Upper lobe of left lung (tissue), 4 donors: ENCODE data around the gene ATP2B1.

Experiments
- EP300 ChIP-seq, 4 donors: sonication (generic); formaldehyde crosslinking; IDR thresholded peaks; one replicate each; pipeline ENCODE4 v1.5.1; 2017; ENCODE audit warnings: antibody characterized with exemption in 4 of 4, control low read depth in 2 of 4
- POLR2A ChIP-seq, 4 donors: fragments of 450-650 bp; IDR thresholded peaks; one replicate each; pipeline ENCODE4 v1.5.1; 2016 to 2017; ENCODE audit warnings: antibody characterized with exemption in 4 of 4, mild to moderate bottlenecking in 2 of 4
- POLR2AphosphoS5 ChIP-seq, 2 donors: sonication (generic); formaldehyde crosslinking; IDR thresholded peaks; one replicate each; pipeline ENCODE4 v1.5.1; 2017; ENCODE audit warnings: antibody characterized with exemption in 2 of 2
- TF ChIP-seq, protein P1 (sequence below), 6 experiments: fragments of 450-650 bp in 4 of 6; fragments of 200-600 bp in 2 of 6; sonication (generic) in 2 of 6; IDR thresholded peaks; one replicate each; pipeline ENCODE4 v1.5.1; 2016 to 2019; ENCODE audit warnings: antibody characterized with exemption in 6 of 6

DNA sequence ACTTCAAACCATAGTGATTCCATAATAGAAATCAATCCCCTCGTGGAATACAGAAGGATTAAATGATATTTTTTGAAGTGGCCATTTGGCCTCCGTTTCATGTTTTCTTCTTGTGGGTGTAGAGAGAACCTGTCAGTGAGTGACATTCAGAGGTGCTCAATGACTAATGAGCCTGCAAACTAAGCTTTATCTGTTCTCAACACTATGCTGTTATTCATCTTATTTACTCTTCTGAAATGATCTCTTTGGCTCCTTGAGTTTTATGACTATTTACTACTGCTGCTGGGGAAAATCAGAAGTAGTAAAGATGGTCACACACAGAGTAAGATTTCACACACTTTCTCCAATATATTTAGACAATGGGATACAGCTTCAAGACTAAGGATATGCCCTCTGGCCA, 30.4 kb downstream of the ATP2B1 start:
- no peak for TF ChIP-seq EP300 (IDR thresholded peaks at IDR 0.05)
- TF ChIP-seq, protein P1, sequence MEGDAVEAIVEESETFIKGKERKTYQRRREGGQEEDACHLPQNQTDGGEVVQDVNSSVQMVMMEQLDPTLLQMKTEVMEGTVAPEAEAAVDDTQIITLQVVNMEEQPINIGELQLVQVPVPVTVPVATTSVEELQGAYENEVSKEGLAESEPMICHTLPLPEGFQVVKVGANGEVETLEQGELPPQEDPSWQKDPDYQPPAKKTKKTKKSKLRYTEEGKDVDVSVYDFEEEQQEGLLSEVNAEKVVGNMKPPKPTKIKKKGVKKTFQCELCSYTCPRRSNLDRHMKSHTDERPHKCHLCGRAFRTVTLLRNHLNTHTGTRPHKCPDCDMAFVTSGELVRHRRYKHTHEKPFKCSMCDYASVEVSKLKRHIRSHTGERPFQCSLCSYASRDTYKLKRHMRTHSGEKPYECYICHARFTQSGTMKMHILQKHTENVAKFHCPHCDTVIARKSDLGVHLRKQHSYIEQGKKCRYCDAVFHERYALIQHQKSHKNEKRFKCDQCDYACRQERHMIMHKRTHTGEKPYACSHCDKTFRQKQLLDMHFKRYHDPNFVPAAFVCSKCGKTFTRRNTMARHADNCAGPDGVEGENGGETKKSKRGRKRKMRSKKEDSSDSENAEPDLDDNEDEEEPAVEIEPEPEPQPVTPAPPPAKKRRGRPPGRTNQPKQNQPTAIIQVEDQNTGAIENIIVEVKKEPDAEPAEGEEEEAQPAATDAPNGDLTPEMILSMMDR (IDR thresholded peaks at IDR 0.05): no peak
- TF ChIP-seq POLR2AphosphoS5 (IDR thresholded peaks at IDR 0.05): no peak
- TF ChIP-seq POLR2A (IDR thresholded peaks at IDR 0.05): no peak
